GM13976 (cell line): Measurements from ENCODE around the gene NDUFS4.

Experiments
- DNase-seq: peaks from one replicate; pipeline ENCODE4 v3.0.0; 2012; ENCODE audit warnings: low spot score
- in situ Hi-C: fragments of 300-500 bp; cut with MboI; formaldehyde crosslinking; loops from one replicate; pipeline ENCODE4 v1.12.0; 2022; ENCODE audit warnings: low sequenced_read_pairs, mixed read lengths, inconsistent platforms; ENCODE audit not compliant: unreplicated experiment
- TF ChIP-seq, protein P1 (sequence below): IDR thresholded peaks from 2 replicates; pipeline ENCODE4 v1.5.1; 2012; ENCODE audit warnings: borderline replicate concordance, mild to moderate bottlenecking; ENCODE audit not compliant: insufficient read depth; ENCODE audit errors: extremely low read depth, missing control alignments, control extremely low read depth

Gene NDUFS4

GRCh38 chr5:53730943-53731342, 170.5 kb downstream of the NDUFS4 start:
- TF ChIP-seq, protein P1, sequence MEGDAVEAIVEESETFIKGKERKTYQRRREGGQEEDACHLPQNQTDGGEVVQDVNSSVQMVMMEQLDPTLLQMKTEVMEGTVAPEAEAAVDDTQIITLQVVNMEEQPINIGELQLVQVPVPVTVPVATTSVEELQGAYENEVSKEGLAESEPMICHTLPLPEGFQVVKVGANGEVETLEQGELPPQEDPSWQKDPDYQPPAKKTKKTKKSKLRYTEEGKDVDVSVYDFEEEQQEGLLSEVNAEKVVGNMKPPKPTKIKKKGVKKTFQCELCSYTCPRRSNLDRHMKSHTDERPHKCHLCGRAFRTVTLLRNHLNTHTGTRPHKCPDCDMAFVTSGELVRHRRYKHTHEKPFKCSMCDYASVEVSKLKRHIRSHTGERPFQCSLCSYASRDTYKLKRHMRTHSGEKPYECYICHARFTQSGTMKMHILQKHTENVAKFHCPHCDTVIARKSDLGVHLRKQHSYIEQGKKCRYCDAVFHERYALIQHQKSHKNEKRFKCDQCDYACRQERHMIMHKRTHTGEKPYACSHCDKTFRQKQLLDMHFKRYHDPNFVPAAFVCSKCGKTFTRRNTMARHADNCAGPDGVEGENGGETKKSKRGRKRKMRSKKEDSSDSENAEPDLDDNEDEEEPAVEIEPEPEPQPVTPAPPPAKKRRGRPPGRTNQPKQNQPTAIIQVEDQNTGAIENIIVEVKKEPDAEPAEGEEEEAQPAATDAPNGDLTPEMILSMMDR, result no peak
- in situ Hi-C loops, result no loop called here
- DNase-seq, result no peak
